CD4-positive, alpha-beta T cell (primary cell): ENCODE data around the gene AZIN2. TPM values are rescaled to one million over a fixed set of nuclear protein-coding genes. Genes with fewer than 3 reads are reported as not detected.
"Not testable (repeated sequence)": the region's sequence is repeated elsewhere in the genome, so short reads cannot be mapped to it uniquely, and the experiment has no call there.

Experiments used
- ATAC-seq: fragments of 200-7000 bp; cut with Tn5 transposase; one replicate; pipeline ENCODE4 v1.10.0; 2022; ENCODE audit warnings: mild to moderate bottlenecking; ENCODE audit not compliant: poor library complexity
- CTCF ChIA-PET: fragments of 350-600 bp; sonication (Branson Sonifier 250); formaldehyde crosslinking; loops from one replicate; lab custom pipeline; 2021; ENCODE audit warnings: antibody characterized with exemption, inconsistent platforms; lab: Charles Lee
- POLR2A ChIA-PET: fragments of 350-600 bp; sonication (Branson Sonifier 250); formaldehyde crosslinking; loops from one replicate; lab custom pipeline; 2021; ENCODE audit warnings: antibody characterized with exemption, inconsistent platforms; lab: Charles Lee
- DNase-seq, 14 experiments: peaks; one replicate each; pipeline ENCODE4 v3.0.0-alpha.2; 2013 to 2020; ENCODE audit warnings: mixed read lengths in 2 of 14
- H3K27ac ChIP-seq, 2 donors: one replicate each; pipeline versions ENCODE4 v1.5.1 to v1.7.0; 2013; ENCODE audit warnings: low read length in 2 of 2, low read depth in 1 of 2, mild to moderate bottlenecking in 1 of 2
- H3K27me3 ChIP-seq, 2 experiments: 1 replicate in 1 of 2; 2 replicates in 1 of 2; pipeline versions ENCODE4 v1.6.1 to v1.7.0; 2013; ENCODE audit warnings: low read length in 2 of 2, control low read depth in 1 of 2, mild to moderate bottlenecking in 1 of 2, moderate library complexity in 1 of 2; ENCODE audit not compliant: insufficient read depth in 2 of 2, control insufficient read depth in 1 of 2
- H3K36me3 ChIP-seq: one replicate; pipeline ENCODE4 v1.6.1; 2013; ENCODE audit warnings: low read length, control low read depth; ENCODE audit not compliant: insufficient read depth
- H3K4me1 ChIP-seq: one replicate; pipeline ENCODE4 v1.6.1; 2013; ENCODE audit warnings: low read length, control low read depth; ENCODE audit not compliant: insufficient read depth
- H3K4me3 ChIP-seq: one replicate; pipeline ENCODE4 v1.5.1; 2013; ENCODE audit warnings: mild to moderate bottlenecking, low read length, moderate library complexity
- H3K9me3 ChIP-seq, 2 experiments: 1 replicate in 1 of 2; 2 replicates in 1 of 2; pipeline versions ENCODE4 v1.6.1 to v1.7.0; 2013; ENCODE audit warnings: low read length in 2 of 2, mild to moderate bottlenecking in 2 of 2, control low read depth in 1 of 2, moderate library complexity in 1 of 2; ENCODE audit not compliant: control insufficient read depth in 1 of 2, insufficient read depth in 1 of 2
- H3K27ac Mint-ChIP-seq: one replicate; pipeline ENCODE4 v1.8.0; 2020; ENCODE audit warnings: mixed read lengths
- H3K27me3 Mint-ChIP-seq: one replicate; pipeline ENCODE4 v1.8.0; 2021; ENCODE audit warnings: mixed read lengths
- H3K36me3 Mint-ChIP-seq: one replicate; pipeline ENCODE4 v1.8.0; 2021; ENCODE audit warnings: low read depth, mixed read lengths
- H3K4me1 Mint-ChIP-seq: one replicate; pipeline ENCODE4 v1.8.0; 2021; ENCODE audit warnings: low read depth, mixed read lengths
- H3K4me3 Mint-ChIP-seq: one replicate; pipeline ENCODE4 v1.8.0; 2020; ENCODE audit warnings: mild to moderate bottlenecking, mixed read lengths
- H3K9me3 Mint-ChIP-seq: one replicate; pipeline ENCODE4 v1.8.0; 2020; ENCODE audit warnings: mixed read lengths
- intact Hi-C, 2 experiments: fragments of 100-400 bp; cut with DNase I in 1 of 2; cut with micrococcal nuclease in 1 of 2; formaldehyde crosslinking; loops; one replicate each; pipeline versions ENCODE4 v1.15.1 to v1.9.0; 2023 to 2025; cut with DNase I, micrococcal nuclease
- total RNA-seq, 174 experiments: library from RNA in 2 of 174; stranded (reverse) in 2 of 174; gene quantifications; one replicate each; pipeline ENCODE4 v1.2.3 and lab custom pipeline; 2021 to 2026
- TF ChIP-seq, protein P1 (sequence below): fragments of 200-600 bp; IDR thresholded peaks from one replicate; pipeline ENCODE4 v1.8.0; 2022; ENCODE audit warnings: antibody characterized with exemption, mild to moderate bottlenecking

Gene AZIN2
- total RNA-seq, 2 experiments from 2014 or later = 4.6 to 4.9 TPM

DNA sequence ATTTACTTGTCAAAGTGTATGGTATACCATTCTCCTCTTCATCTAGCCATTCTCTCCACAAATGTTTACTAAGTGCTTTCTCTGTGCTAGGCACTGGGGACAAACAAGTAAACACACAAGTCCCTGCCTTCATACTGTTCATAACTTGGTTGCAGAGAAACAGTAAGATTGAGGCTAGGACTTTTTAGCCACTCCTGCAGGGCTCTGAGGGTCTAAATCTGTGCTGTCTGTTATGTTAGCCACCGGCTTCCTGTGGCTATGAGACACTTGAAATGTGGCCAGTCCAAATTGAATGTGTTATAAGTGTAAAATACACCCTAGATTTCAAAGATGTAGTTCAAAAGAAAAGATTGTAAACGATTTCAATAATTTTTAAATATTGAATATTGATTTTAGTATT, 50.2 kb downstream of the AZIN2 start:
- peaks cover 52% of the 10 kb centered on the region for H3K4me1 Mint-ChIP-seq

DNA sequence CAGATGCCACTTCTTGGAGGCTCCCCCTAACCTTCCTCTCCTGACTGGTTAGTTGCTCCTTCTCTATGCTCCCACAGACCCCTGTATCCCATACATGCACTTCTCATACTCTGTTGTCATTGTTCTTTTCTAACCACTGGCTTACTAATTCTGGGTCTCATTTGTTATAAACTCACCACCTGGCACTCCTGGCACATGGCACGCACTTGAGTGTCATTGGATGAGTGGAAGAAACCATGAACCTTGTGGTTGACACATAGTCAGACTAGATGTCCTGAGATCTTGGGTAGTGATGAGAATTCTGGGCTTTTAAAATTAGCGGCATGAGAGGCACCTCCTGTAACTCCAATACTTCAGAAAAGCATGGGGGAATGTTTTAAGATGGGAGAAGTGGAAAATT, 51.6 kb downstream of the AZIN2 start:
- Histone ChIP-seq H3K27me3 (no peaks in the 10 kb centered on the region), H3K4me1 (peaks cover 20% of the 10 kb centered on the region), H3K27ac (no peak overlapping the region), H3K36me3 (no peaks in the 10 kb centered on the region), H3K9me3 (no peaks in the 10 kb centered on the region), H3K4me3 (no peak overlapping the region)
- H3K36me3 Mint-ChIP-seq = peaks cover 6% of the 10 kb centered on the region
- no peaks in the 10 kb centered on the region for H3K9me3 Mint-ChIP-seq
- no peak for DNase-seq
- H3K27me3 Mint-ChIP-seq = no peaks in the 10 kb centered on the region
- intact Hi-C loops = no loop called here
- no peak overlapping the region for H3K4me3 Mint-ChIP-seq
- POLR2A ChIA-PET = no interaction called here
- TF ChIP-seq, protein P1, sequence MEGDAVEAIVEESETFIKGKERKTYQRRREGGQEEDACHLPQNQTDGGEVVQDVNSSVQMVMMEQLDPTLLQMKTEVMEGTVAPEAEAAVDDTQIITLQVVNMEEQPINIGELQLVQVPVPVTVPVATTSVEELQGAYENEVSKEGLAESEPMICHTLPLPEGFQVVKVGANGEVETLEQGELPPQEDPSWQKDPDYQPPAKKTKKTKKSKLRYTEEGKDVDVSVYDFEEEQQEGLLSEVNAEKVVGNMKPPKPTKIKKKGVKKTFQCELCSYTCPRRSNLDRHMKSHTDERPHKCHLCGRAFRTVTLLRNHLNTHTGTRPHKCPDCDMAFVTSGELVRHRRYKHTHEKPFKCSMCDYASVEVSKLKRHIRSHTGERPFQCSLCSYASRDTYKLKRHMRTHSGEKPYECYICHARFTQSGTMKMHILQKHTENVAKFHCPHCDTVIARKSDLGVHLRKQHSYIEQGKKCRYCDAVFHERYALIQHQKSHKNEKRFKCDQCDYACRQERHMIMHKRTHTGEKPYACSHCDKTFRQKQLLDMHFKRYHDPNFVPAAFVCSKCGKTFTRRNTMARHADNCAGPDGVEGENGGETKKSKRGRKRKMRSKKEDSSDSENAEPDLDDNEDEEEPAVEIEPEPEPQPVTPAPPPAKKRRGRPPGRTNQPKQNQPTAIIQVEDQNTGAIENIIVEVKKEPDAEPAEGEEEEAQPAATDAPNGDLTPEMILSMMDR = no peak
- H3K4me1 Mint-ChIP-seq = peaks cover 41% of the 10 kb centered on the region
- peak overlapping the region; percentile 67 for H3K27ac Mint-ChIP-seq
- CTCF ChIA-PET = no interaction called here
- no peak for ATAC-seq

More for the DNA sequence above, 50.2 kb downstream of the AZIN2 start:
- Histone ChIP-seq H3K27ac (no peak overlapping the region), H3K27me3 (no peaks in the 10 kb centered on the region), H3K36me3 (no peaks in the 10 kb centered on the region), H3K4me1 (peaks cover 28% of the 10 kb centered on the region), H3K9me3 (no peaks in the 10 kb centered on the region), H3K4me3 (no peak overlapping the region)
- H3K27me3 Mint-ChIP-seq = no peaks in the 10 kb centered on the region
- DNase-seq = no peak
- no peak for ATAC-seq
- no peaks in the 10 kb centered on the region for H3K9me3 Mint-ChIP-seq
- POLR2A ChIA-PET = interaction anchor here (0.7 kb wide), 1 partner anchor 50 kb away, joined by 3 read pairs; no protein-coding TSS in a partner anchor
- H3K4me3 Mint-ChIP-seq = no peak overlapping the region
- H3K36me3 Mint-ChIP-seq = peaks cover 14% of the 10 kb centered on the region
- peak overlapping the region; percentile 68 for H3K27ac Mint-ChIP-seq
- CTCF ChIA-PET = no interaction called here
- TF ChIP-seq, protein P1 = no peak
- intact Hi-C loops = no loop called here

DNA sequence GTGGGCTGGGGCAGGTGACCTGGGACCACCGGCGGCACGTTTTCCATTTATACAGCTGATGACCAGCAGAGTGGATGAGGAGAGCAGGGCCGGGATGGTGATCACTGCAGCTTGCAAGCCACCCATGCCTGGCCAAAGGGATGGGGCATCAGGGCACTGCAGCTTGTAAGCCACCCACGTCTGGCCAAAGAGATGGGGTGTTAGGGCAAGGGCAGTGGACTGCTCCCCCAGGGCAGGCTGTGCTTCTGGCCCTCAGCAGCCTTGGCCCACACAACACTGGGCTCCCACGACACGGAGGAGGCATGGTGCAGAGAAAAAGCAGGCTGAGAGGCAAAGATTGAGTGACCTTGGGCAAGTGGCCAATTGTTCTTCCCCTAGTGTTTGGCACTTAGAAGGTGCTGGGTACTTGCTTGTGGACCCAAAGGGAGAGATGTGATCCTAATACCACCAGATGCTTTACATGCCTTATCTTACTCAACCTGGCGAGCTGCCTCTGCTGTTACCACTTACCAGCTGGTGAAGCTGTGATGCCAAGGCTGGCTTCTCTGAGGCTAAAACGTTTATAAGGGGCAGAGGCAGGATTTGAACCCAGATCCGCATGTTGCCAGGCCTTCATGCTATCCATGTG, 52.6 kb downstream of the AZIN2 start:
- POLR2A ChIA-PET = interaction anchor here (0.5 to 1.7 kb wide), 2 partner anchors 48 to 500 kb away, joined by 3 to 6 read pairs; partner anchors contain the start of gene TRIM62
- TF ChIP-seq, protein P1 = no peak
- Histone ChIP-seq H3K36me3 (no peaks in the 10 kb centered on the region), H3K9me3 (no peaks in the 10 kb centered on the region), H3K27me3 (no peaks in the 10 kb centered on the region), H3K4me3 (no peak overlapping the region), H3K27ac (no peak overlapping the region), H3K4me1 (peaks cover 10% of the 10 kb centered on the region)
- Mint-ChIP-seq H3K27ac (peak overlapping the region; percentile 67), H3K36me3 (peaks cover 4% of the 10 kb centered on the region), H3K27me3 (no peaks in the 10 kb centered on the region), H3K4me3 (no peak overlapping the region), H3K9me3 (no peaks in the 10 kb centered on the region), H3K4me1 (peaks cover 34% of the 10 kb centered on the region)
- ATAC-seq (no peak), DNase-seq (peak in 1 of 14 experiments; percentile 26)
- CTCF ChIA-PET = no interaction called here
- intact Hi-C loops = no loop called here

DNA sequence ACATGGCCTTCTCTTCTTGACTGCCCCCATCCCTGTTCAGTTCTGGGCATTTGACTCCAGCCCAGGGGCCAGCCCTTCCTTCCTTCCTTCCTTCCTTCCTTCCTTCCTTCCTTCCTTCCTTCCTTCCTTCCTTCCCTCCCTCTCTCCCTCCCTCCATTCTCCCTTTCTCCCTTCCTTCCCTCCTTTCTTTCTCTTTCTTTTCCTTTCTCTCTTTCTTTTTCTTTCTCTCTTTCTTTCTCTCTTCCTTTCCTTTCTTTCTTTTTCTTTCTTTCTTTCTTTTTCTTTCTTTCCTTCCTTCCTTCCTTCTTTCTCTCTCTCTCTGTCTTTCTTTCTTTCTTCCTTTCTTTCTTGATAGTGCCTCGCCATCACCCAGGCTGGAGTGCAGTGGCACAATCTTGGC, 55.1 kb downstream of the AZIN2 start:
- H3K9me3 ChIP-seq, H3K27me3 ChIP-seq, H3K9me3 Mint-ChIP-seq, H3K36me3 ChIP-seq, H3K27ac Mint-ChIP-seq, ATAC-seq, H3K4me1 ChIP-seq, H3K4me3 ChIP-seq, H3K4me3 Mint-ChIP-seq, H3K27ac ChIP-seq, H3K36me3 Mint-ChIP-seq, intact Hi-C loops, DNase-seq, H3K27me3 Mint-ChIP-seq: not testable (repeated sequence)
- ChIA-PET POLR2A (interaction anchor here (3.6 kb wide), 1 partner anchor 9 kb away, joined by 14 read pairs; no protein-coding TSS in a partner anchor), CTCF (interaction anchor here (1.3 kb wide), 1 partner anchor 9 kb away, joined by 8 read pairs; no protein-coding TSS in a partner anchor)
- peaks cover 20% of the 10 kb centered on the region for H3K4me1 Mint-ChIP-seq
